OCI-LY3 (cell line): ENCODE data around the gene RFX2.

ENCODE experiments used
- H2AFZ ChIP-seq: fragments of 200-600, 300-600 bp; shearing (Covaris generic); 2 replicates; pipeline ENCODE4 v1.6.0; 2014; ENCODE audit warnings: antibody characterized with exemption, low read depth, low read length
- H3K27ac ChIP-seq: fragments of 200-600, 300-600 bp; sonication (generic); 2 replicates; pipeline ENCODE4 v1.5.1; 2014; ENCODE audit warnings: mild to moderate bottlenecking, low read length, moderate library complexity, mixed read lengths
- H3K27me3 ChIP-seq: fragments of 200-600, 300-600 bp; sonication (generic); 2 replicates; pipeline ENCODE4 v1.6.1; 2014; ENCODE audit warnings: low read depth, low read length, mixed read lengths
- H3K36me3 ChIP-seq: fragments of 200-600, 300-600 bp; sonication (generic); replicated peaks from 2 replicates; pipeline ENCODE3; 2014; ENCODE audit warnings: low read depth, low read length, mixed read lengths
- H3K4me1 ChIP-seq: fragments of 300-600, 200-600 bp; sonication (generic); 2 replicates; pipeline ENCODE4 v1.6.1; 2014; ENCODE audit warnings: low read length, mixed read lengths
- H3K4me2 ChIP-seq: fragments of 200-600, 300-600 bp; sonication (generic); 2 replicates; pipeline ENCODE4 v1.6.1; 2014; ENCODE audit warnings: low read length, mixed read lengths
- H3K4me3 ChIP-seq: fragments of 300-600, 200-600 bp; sonication (generic); 2 replicates; pipeline ENCODE4 v1.5.1; 2014; ENCODE audit warnings: antibody characterized with exemption, mild to moderate bottlenecking, low read length, moderate library complexity
- H3K79me2 ChIP-seq: fragments of 300-600, 200-600 bp; shearing (Covaris generic); 2 replicates; pipeline ENCODE4 v1.6.1; 2014; ENCODE audit warnings: mild to moderate bottlenecking, low read length, mixed read lengths
- H3K9ac ChIP-seq: fragments of 300-600, 200-600 bp; shearing (Covaris generic); 2 replicates; pipeline ENCODE4 v1.6.0; 2014; ENCODE audit warnings: mild to moderate bottlenecking, low read length, moderate library complexity
- H3K9me3 ChIP-seq: fragments of 200-600, 300-600 bp; shearing (Covaris generic); 2 replicates; pipeline ENCODE4 v1.6.1; 2014; ENCODE audit warnings: low read length, mixed read lengths; ENCODE audit not compliant: insufficient read depth
- H4K20me1 ChIP-seq: fragments of 200-600, 300-600 bp; sonication (generic); 2 replicates; pipeline ENCODE4 v1.6.1; 2016; ENCODE audit warnings: low read length, mixed read lengths; ENCODE audit not compliant: insufficient read depth
- CTCF ChIP-seq: fragments of 200-600, 300-600 bp; sonication (generic); IDR thresholded peaks from 2 replicates; pipeline ENCODE4 v1.5.1; 2014; ENCODE audit warnings: antibody characterized with exemption, low read length, low read depth
- EZH2phosphoT487 ChIP-seq: fragments of 200-600 bp; shearing (Covaris generic); IDR thresholded peaks from 2 replicates; pipeline ENCODE4 v1.6.1; 2018; ENCODE audit warnings: antibody characterized with exemption, mixed run types, low read depth

Gene RFX2

GRCh38 chr19:5971714-5972354 lies 138.5 kb downstream of the RFX2 start:
- Histone ChIP-seq H3K9me3 (no peaks in the 10 kb centered on the region), H3K36me3 (peaks cover 69% of the 10 kb centered on the region), H3K9ac (no peak overlapping the region), H2AFZ (no peak overlapping the region), H3K4me2 (no peak overlapping the region), H3K27me3 (no peaks in the 10 kb centered on the region), H3K4me1 (peaks cover 54% of the 10 kb centered on the region), H3K27ac (no peak overlapping the region), H3K79me2 (peaks cover 100% of the 10 kb centered on the region), H3K4me3 (no peak overlapping the region), H4K20me1 (peaks cover 81% of the 10 kb centered on the region)
- no peak for TF ChIP-seq EZH2phosphoT487
- TF ChIP-seq CTCF, result no peak

- no peak overlapping the region for H3K4me2 ChIP-seq
- peaks cover 32% of the 10 kb centered on the region for H3K4me1 ChIP-seq
- no peak overlapping the region for H3K9ac ChIP-seq
- peaks cover 67% of the 10 kb centered on the region for H3K36me3 ChIP-seq
- H4K20me1 ChIP-seq, result peaks cover 96% of the 10 kb centered on the region
- peaks cover 100% of the 10 kb centered on the region for H3K79me2 ChIP-seq
- no peak for TF ChIP-seq CTCF
- H3K4me3 ChIP-seq, result no peak overlapping the region
- no peak overlapping the region for H2AFZ ChIP-seq
- no peaks in the 10 kb centered on the region for H3K27me3 ChIP-seq
- no peaks in the 10 kb centered on the region for H3K9me3 ChIP-seq
- H3K27ac ChIP-seq, result no peak overlapping the region
Measured at GRCh38 chr19:5969476-5969875, 140.8 kb downstream of the RFX2 start.

GRCh38 chr19:5968431-5969373 lies 141.6 kb downstream of the RFX2 start:
- Histone ChIP-seq H3K9me3 (no peaks in the 10 kb centered on the region), H3K27ac (peak overlapping the region; percentile 29), H3K4me2 (peak overlapping the region; percentile 39), H3K27me3 (no peaks in the 10 kb centered on the region), H3K4me1 (peaks cover 24% of the 10 kb centered on the region), H2AFZ (no peak overlapping the region), H3K4me3 (no peak overlapping the region), H4K20me1 (peaks cover 96% of the 10 kb centered on the region), H3K9ac (no peak overlapping the region), H3K79me2 (peaks cover 100% of the 10 kb centered on the region), H3K36me3 (peaks cover 59% of the 10 kb centered on the region)
- no peak for TF ChIP-seq EZH2phosphoT487
- TF ChIP-seq CTCF, result no peak

GRCh38 chr19:5967994-5968430 lies 142.3 kb downstream of the RFX2 start:
- TF ChIP-seq CTCF (peak; percentile 89), EZH2phosphoT487 (no peak)
- Histone ChIP-seq H3K9ac (no peak overlapping the region), H3K36me3 (peaks cover 52% of the 10 kb centered on the region), H4K20me1 (peaks cover 96% of the 10 kb centered on the region), H3K9me3 (no peaks in the 10 kb centered on the region), H3K4me2 (peak overlapping the region; percentile 39), H3K27me3 (no peaks in the 10 kb centered on the region), H3K4me3 (no peak overlapping the region), H3K4me1 (peaks cover 17% of the 10 kb centered on the region), H2AFZ (no peak overlapping the region), H3K27ac (peak overlapping the region; percentile 29; the same call in 1 of the 2 replicates), H3K79me2 (peaks cover 100% of the 10 kb centered on the region)
